Coronary artery (tissue), 2 donors: ENCODE measurements around the gene CALD1.

ENCODE experiments used
- DNase-seq: peaks from one replicate; pipeline ENCODE4 v3.0.0-alpha.2; 2017; ENCODE audit warnings: low spot score
- H3K27ac ChIP-seq, 2 donors: fragments of 200-600 bp; sonication (generic); one replicate each; pipeline ENCODE4 v1.5.1; 2016 to 2019
- H3K4me3 ChIP-seq: fragments of 200-600 bp; sonication (generic); 2 replicates; pipeline ENCODE4 v1.5.1; 2016; ENCODE audit warnings: mild to moderate bottlenecking, moderate library complexity
- TF ChIP-seq, protein P1 (sequence below): fragments of 200-600 bp; sonication (generic); IDR thresholded peaks from one replicate; pipeline ENCODE4 v1.5.1; 2019; ENCODE audit warnings: antibody characterized with exemption

Gene CALD1

DNA sequence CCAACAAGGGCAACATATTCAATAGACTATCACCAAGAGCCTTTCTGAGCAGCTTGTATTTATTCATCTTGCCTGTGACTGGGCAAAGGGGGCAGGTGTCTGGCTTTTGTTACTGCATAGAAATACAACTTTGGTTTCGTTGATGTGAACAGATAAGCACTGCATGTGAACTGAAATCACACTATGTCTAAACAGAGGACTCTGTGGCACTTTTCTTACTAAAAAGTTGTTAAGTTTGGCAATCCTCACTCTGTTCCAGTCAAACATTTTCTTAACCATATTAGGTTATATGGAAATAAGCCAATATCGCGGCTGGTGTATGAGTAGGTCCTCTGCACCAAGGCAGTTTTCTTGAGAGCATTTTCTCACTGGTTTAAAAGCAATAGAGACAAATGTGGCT is 48.5 kb downstream of the CALD1 start:
- Histone ChIP-seq H3K4me3 (peak overlapping the region; percentile 48), H3K27ac (peak overlapping the region; percentile 88)
- TF ChIP-seq, protein P1, sequence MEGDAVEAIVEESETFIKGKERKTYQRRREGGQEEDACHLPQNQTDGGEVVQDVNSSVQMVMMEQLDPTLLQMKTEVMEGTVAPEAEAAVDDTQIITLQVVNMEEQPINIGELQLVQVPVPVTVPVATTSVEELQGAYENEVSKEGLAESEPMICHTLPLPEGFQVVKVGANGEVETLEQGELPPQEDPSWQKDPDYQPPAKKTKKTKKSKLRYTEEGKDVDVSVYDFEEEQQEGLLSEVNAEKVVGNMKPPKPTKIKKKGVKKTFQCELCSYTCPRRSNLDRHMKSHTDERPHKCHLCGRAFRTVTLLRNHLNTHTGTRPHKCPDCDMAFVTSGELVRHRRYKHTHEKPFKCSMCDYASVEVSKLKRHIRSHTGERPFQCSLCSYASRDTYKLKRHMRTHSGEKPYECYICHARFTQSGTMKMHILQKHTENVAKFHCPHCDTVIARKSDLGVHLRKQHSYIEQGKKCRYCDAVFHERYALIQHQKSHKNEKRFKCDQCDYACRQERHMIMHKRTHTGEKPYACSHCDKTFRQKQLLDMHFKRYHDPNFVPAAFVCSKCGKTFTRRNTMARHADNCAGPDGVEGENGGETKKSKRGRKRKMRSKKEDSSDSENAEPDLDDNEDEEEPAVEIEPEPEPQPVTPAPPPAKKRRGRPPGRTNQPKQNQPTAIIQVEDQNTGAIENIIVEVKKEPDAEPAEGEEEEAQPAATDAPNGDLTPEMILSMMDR: no peak
- DNase-seq: no peak

DNA sequence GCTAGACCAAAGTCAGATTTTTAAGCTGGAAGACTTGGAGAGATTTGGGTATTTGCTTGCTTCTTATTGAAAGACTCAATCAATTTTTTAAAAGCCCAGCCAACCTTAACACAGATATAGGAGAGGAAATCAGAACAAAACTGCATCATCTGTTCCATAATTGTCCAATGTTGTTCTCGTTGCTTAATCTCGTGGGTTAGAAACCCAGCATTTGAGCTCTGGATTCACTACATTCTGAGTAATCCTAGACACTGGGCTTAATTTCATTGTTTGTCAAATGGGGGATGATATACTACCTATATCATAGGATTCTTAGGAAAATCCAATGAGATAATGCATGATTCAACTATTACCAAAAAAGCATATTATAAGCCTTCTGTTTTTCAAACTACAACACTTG is 48.9 kb downstream of the CALD1 start:
- Histone ChIP-seq H3K27ac (peak overlapping the region; percentile 88), H3K4me3 (peak overlapping the region; percentile 48)
- TF ChIP-seq, protein P1: no peak
- DNase-seq: no peak

DNA sequence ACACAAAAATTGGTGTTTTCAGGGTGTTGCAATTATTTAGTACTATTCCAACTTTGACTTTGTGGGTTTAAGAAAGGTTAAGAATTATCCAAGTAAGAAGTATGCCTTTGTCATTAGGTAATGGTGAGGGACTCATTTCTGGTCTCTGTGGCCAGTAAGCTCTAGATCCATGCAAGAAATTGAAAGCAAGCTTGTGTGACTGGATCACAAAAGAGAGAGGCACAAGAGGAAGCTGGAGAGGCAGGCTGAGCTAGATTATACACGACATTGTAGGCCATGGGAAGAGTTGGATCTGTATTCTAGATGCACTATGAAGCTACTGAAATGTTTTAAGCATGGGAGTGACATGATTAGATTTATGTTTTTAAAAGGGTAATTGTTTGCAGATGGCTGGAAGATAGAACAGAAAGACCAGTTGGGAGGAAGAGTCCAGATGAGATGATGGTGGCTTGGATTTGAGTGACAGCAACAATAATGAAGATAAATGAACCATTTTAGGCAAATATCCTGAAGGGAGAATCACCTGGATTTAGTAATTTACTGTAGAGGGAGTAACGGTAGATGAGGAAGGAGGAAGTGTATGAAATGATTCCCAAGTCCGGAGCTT is 50.0 kb downstream of the CALD1 start:
- TF ChIP-seq, protein P1: no peak

DNA sequence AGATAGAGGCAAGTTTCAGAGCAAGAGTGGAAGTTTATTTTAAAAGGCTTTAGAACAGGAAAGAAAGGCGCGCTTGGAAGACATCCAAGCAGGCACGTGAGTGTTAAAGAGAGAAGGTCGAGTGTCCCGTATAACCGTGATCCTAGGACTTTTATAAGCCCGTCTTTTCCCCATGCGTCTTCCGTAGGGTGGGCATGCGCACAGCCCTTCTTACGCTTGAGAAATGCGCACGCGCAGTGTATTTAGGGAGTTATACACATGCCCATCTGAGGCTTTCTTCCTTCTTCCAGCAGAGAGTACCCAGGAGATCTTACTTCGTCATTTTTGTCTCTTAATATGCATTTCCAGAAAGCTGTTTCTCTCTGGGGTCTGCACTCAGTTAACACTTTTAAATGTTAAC is 52.4 kb downstream of the CALD1 start:
- no peak for DNase-seq
- TF ChIP-seq, protein P1: no peak
- H3K4me3 ChIP-seq: peak overlapping the region; percentile 29
- H3K27ac ChIP-seq: peak overlapping the region; percentile 85 to 88

More for the DNA sequence above, 50.0 kb downstream of the CALD1 start:
- H3K27ac ChIP-seq: peak overlapping the region; percentile 88
- H3K4me3 ChIP-seq: peak overlapping the region; percentile 20
- no peak for DNase-seq

DNA sequence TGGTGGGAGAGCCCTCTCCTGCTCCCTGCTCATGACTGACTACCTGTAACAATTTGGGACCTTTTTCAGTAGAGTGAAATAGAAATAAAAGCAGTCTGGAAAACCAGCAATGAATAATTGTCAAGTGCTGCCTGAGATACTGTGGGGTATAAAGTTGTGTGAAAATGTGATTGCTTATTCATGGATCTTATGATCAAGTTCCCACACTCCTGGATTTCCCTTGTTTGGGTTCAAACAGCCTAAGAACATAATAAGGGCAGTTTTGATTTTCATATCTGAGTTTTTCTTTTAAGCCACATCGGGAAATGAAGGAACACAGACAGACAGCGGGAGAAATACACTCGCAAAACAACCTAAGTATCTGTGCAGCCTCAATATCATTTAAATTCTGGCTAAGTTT is 52.9 kb downstream of the CALD1 start:
- H3K4me3 ChIP-seq: peak overlapping the region; percentile 29
- DNase-seq: no peak
- H3K27ac ChIP-seq: peak overlapping the region; percentile 85 to 88
- TF ChIP-seq, protein P1: no peak

DNA sequence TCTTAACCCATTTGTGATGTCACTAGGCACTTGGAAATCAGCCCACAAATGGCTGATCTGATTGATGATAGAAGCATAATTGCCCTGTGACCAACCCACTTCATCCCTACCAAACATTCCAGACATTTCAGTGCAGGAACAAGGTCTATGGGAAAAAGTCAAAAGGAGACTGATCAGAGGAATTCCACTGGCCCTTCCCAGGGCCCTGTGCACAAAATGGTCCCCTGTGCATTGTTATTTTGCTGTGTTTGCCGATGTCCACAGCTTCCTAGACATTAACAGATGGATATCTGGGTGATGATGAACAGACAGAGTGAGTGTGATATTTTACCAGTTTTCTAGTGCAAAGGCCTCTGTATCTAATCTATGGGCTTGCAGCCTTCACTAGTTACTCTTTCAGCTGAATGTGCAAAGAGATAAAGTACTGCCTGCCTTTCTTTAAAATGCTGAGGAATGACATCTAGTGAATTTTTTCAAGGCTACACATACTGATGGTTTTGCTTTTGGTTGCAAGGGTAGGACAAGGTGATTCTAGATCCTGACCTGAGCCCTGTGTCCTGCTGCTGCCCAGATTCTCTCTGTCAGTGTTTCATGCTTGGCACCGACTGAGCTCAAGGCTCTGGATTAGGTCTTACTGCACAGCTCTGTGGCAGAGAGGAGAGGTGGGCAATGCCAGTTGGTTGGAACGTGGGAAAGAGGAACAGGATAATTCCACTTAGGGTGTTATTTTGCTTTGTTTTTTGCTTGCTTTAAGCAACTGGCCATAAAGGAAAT is 55.4 kb downstream of the CALD1 start:
- Histone ChIP-seq H3K4me3 (peak overlapping the region; percentile 44), H3K27ac (peak overlapping the region; percentile 85 to 88)
- no peak for DNase-seq
- TF ChIP-seq, protein P1: no peak

DNA sequence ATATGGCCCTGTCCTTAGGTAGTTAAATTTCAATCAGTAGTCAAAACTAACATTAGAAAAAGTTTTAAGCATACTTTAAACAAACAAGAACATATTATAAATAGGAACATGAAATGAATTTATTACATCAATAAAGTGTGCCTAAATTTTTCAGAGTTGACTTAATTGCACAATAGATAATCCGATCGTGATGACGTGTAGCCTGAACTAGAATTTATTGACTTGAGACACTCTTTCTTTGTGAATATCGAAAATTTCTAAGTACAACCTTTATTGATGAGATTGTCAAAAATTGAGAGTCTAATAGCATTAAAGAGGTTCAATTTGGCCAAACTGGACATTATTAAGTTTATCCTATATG is 56.0 kb downstream of the CALD1 start:
- peak overlapping the region; percentile 6 for H3K4me3 ChIP-seq
- TF ChIP-seq, protein P1: no peak
- no peak for DNase-seq
- peak overlapping the region; percentile 85 to 88 for H3K27ac ChIP-seq
